Fibroblast of villous mesenchyme (primary cell): Measurements from ENCODE around the gene CLSTN1. TPM values are rescaled to one million over a fixed set of nuclear protein-coding genes. Genes with fewer than 3 reads are reported as not detected.

Experiments used
- DNase-seq: peaks from one replicate; pipeline ENCODE4 v3.0.0-alpha.2; 2010; ENCODE audit warnings: low read depth
- H3K4me3 ChIP-seq: 2 replicates; pipeline ENCODE4 v1.5.1; 2011; ENCODE audit warnings: low read depth, mild to moderate bottlenecking, low read length
- total RNA-seq: library from RNA; depleted of rRNA; stranded (reverse); fragments of >200 nt; gene quantifications from 2 replicates; pipeline ENCODE4 v1.2.3, GENCODE V29; 2012
- TF ChIP-seq, protein P1 (sequence below): IDR thresholded peaks from 2 replicates; pipeline ENCODE4 v1.5.1; 2012; ENCODE audit warnings: low read depth, mild to moderate bottlenecking, low read length; ENCODE audit not compliant: insufficient read depth

Gene CLSTN1
- total RNA-seq, 1 donor = 126 TPM

DNA sequence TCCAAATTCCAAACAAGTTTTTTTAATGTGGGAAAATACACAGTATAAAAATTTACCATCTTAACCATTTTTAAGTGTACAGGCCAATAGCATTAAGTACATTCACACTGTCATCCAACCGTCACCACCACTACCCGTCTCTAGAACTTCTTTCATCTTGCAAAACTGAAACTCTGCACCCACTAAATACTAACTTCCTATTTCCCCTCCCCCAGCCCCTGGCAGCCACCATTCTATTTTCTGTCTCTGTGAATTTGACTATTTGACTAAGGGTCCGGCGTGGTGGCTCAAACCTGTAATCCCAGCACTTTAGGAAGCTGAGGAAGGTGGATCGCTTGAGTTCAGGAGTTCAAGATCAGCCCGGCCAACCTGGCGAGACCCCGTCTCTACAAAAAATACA, 36.1 kb downstream of the CLSTN1 start:
- H3K4me3 ChIP-seq = no peak overlapping the region
- TF ChIP-seq, protein P1, sequence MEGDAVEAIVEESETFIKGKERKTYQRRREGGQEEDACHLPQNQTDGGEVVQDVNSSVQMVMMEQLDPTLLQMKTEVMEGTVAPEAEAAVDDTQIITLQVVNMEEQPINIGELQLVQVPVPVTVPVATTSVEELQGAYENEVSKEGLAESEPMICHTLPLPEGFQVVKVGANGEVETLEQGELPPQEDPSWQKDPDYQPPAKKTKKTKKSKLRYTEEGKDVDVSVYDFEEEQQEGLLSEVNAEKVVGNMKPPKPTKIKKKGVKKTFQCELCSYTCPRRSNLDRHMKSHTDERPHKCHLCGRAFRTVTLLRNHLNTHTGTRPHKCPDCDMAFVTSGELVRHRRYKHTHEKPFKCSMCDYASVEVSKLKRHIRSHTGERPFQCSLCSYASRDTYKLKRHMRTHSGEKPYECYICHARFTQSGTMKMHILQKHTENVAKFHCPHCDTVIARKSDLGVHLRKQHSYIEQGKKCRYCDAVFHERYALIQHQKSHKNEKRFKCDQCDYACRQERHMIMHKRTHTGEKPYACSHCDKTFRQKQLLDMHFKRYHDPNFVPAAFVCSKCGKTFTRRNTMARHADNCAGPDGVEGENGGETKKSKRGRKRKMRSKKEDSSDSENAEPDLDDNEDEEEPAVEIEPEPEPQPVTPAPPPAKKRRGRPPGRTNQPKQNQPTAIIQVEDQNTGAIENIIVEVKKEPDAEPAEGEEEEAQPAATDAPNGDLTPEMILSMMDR = no peak
- no peak for DNase-seq

GRCh38 chr1:9785406-9785805, 38.4 kb downstream of the CLSTN1 start:
- peak; percentile 28 for DNase-seq
- no peak overlapping the region for H3K4me3 ChIP-seq
- TF ChIP-seq, protein P1 = no peak

GRCh38 chr1:9784508-9785133, 39.1 kb downstream of the CLSTN1 start:
- DNase-seq = peak; percentile 71
- TF ChIP-seq, protein P1 = peak; percentile 71
- H3K4me3 ChIP-seq = no peak overlapping the region

DNA sequence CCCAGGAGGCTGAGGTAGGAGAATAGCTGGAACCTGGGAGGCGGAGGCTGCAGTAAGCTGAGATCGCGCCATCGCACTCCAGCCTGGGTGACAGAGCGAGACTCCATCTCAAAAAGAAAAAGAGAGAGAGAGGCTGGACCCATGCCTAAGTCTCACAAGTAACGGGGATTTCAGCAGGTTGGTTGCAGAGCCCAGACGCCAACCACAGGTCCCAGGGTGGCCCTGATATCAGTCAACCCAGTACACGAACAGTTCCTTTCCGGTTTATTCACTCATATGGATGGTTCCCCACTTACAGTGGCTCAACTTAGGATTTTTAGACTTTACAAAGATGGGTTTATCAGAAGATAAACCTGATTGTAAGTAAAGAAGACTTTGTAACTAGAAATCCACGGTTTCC, 40.9 kb downstream of the CLSTN1 start:
- no peak for DNase-seq
- TF ChIP-seq, protein P1 = no peak
- H3K4me3 ChIP-seq = no peak overlapping the region

- H3K4me3 ChIP-seq = no peak overlapping the region
- TF ChIP-seq, protein P1 = no peak
- DNase-seq = no peak
Measured at GRCh38 chr1:9782116-9782751, 41.5 kb downstream of the CLSTN1 start.

GRCh38 chr1:9780554-9781110, 43.1 kb downstream of the CLSTN1 start:
- DNase-seq = no peak
- TF ChIP-seq, protein P1 = no peak
- no peak overlapping the region for H3K4me3 ChIP-seq

- TF ChIP-seq, protein P1 = no peak
- H3K4me3 ChIP-seq = no peak overlapping the region
- no peak for DNase-seq
Measured at GRCh38 chr1:9778905-9779304, 44.9 kb downstream of the CLSTN1 start.
